GM10847 (cell line): ENCODE data around the gene CHDH.

Source experiments
- POLR2A ChIP-seq: IDR thresholded peaks from 2 replicates; pipeline ENCODE4 v1.6.1; 2011; ENCODE audit not compliant: insufficient read length; ENCODE audit errors: extremely low read depth

CHDH gene

GRCh38 chr3:53795789-53796560 is 50.2 kb downstream of the CHDH start:
- TF ChIP-seq POLR2A: no peak

- no peak for TF ChIP-seq POLR2A
Measured at GRCh38 chr3:53795176-53795575, 51.0 kb downstream of the CHDH start.

GRCh38 chr3:53794597-53794996 is 51.6 kb downstream of the CHDH start:
- TF ChIP-seq POLR2A: no peak

- no peak for TF ChIP-seq POLR2A
Measured at GRCh38 chr3:53792866-53793265, 53.4 kb downstream of the CHDH start.

- no peak for TF ChIP-seq POLR2A
Measured at GRCh38 chr3:53791317-53791716, 54.9 kb downstream of the CHDH start.

GRCh38 chr3:53790470-53790869 is 55.7 kb downstream of the CHDH start:
- TF ChIP-seq POLR2A: no peak

GRCh38 chr3:53789459-53789858 is 56.8 kb downstream of the CHDH start:
- no peak for TF ChIP-seq POLR2A

GRCh38 chr3:53788038-53788437 is 58.2 kb downstream of the CHDH start:
- TF ChIP-seq POLR2A: no peak

- no peak for TF ChIP-seq POLR2A
Measured at GRCh38 chr3:53787016-53787415, 59.2 kb downstream of the CHDH start.

GRCh38 chr3:53780806-53781205 is 65.4 kb downstream of the CHDH start:
- TF ChIP-seq POLR2A: no peak

- no peak for TF ChIP-seq POLR2A
Measured at GRCh38 chr3:53780171-53780570, 66.0 kb downstream of the CHDH start.

GRCh38 chr3:53778153-53778552 is 68.1 kb downstream of the CHDH start:
- TF ChIP-seq POLR2A: no peak

- TF ChIP-seq POLR2A: no peak
Measured at GRCh38 chr3:53777468-53777867, 68.8 kb downstream of the CHDH start.

- no peak for TF ChIP-seq POLR2A
Measured at GRCh38 chr3:53776494-53777101, 69.6 kb downstream of the CHDH start.

- no peak for TF ChIP-seq POLR2A
Measured at GRCh38 chr3:53775834-53776251, 70.4 kb downstream of the CHDH start.

GRCh38 chr3:53775018-53775417 is 71.2 kb downstream of the CHDH start:
- TF ChIP-seq POLR2A: no peak

GRCh38 chr3:53774414-53774813 is 71.8 kb downstream of the CHDH start:
- no peak for TF ChIP-seq POLR2A
